EH (cell line): ENCODE results near the gene ERMARD.

Source experiments
- DNase-seq: peaks from one replicate; pipeline ENCODE4 v3.0.0-alpha.2; 2015; ENCODE audit warnings: low read depth

Gene ERMARD

DNA sequence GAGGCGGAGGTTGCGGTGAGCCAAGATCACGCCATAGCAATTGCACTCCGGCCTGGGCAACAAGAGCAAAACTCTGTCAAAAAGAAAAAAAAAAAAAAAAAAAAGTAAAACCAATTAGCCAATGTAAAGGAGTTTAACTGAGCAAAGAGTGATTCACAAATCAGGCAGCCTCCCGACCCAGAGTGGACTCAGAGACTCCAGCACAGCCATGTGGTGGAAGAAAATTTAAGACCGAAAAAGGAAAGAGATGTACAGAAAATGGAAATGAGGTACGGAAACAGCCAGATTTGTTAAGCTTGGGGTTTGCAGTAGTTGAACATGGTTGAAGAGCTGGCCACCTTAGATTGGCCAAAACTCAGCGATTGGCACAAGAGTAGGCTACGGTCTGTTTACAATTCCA, 51.4 kb downstream of the ERMARD start:
- no peak for DNase-seq

- DNase-seq = no peak
These were observed 51.9 kb downstream of the ERMARD start for GRCh38 chr6:169803271-169803811.

DNA sequence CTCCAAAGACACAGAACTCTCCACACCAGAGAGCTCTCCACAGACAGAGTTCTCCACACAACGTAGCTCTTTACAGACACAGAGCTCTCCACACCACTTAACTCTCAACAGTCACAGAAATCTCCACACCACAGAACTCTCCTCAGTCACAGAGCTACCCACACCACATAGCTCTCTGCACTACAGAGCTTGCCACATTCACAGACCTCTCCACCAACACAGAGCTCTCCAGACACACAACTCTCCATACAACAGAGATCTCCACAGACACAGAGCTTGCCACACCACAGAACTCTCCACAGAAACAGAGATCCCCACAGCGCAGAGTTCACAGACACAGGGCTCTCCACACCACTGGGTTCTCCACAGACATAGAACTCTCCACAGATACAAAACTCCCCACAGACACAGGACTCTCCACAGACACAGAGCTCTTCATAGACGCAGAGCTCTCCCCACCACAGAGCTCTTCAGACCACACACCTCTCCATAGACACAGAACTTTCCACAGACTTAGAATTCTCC, 52.5 kb downstream of the ERMARD start:
- DNase-seq = no peak

- DNase-seq = no peak
These were observed 53.0 kb downstream of the ERMARD start for GRCh38 chr6:169804427-169804826.

GRCh38 chr6:169805242-169805838, 53.9 kb downstream of the ERMARD start:
- no peak for DNase-seq

GRCh38 chr6:169806701-169807100, 55.3 kb downstream of the ERMARD start:
- no peak for DNase-seq

GRCh38 chr6:169807229-169807628, 55.8 kb downstream of the ERMARD start:
- DNase-seq = no peak

DNA sequence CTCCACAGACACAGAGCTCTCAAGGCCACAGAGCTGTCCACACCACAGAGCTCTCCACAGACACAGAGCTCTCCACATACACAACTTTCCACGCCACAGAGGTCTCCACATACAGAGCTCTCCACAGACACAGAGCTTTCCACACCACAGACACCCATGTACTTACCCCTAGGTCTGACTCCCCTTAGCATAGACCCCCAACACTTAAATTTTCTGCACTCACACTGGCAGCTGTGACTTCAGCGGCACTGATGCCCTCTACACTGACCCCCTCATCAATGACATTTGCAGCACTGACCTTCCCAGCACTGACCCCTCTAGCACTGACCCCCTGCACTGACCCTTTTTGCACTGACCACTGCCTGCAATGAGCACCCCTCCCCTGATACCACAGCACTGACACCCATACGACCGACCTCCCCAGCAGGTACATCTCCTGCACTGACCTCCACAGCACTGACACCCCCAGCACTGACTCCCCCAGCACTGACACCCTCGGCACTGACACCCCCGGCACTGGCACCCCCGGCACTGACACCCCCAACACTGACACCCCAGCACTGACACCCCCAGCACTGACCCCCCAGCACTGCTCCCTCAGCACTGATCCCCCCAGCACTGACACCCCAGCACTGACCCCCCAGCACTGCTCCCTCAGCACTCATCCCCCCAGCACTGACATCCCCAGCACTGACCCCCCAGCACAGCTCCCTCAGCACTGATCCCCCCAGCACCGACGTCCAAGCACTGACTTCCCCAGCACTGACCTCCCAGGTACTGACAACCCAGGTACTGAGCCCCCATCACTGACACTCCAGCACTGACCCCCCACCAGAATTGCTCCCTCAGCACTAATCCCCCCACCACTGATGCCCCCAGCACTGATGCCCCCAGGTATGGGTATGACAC, 56.5 kb downstream of the ERMARD start:
- no peak for DNase-seq

- DNase-seq = no peak
These were observed 57.2 kb downstream of the ERMARD start for GRCh38 chr6:169808608-169808967.

DNA sequence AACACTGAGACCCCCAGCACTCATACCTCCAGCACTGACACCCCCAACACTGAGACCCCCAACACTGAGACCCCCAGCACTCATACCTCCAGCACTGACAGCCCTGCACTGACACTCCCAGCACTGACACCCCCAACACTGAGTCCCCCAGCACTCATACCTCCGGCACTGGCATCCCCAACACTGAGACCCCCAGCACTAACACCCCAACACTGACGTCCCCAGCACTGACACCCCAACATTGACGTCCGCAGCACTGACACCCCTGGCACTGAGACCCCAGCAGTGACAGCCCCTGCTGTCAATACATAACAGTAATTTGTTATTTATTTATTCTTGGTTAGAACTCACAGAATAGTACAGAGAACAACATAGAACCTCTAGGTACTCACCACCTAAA, 58.0 kb downstream of the ERMARD start:
- no peak for DNase-seq

GRCh38 chr6:169810066-169810989, 58.9 kb downstream of the ERMARD start:
- no peak for DNase-seq

- DNase-seq = no peak
These were observed 59.6 kb downstream of the ERMARD start for GRCh38 chr6:169811072-169811471.

DNA sequence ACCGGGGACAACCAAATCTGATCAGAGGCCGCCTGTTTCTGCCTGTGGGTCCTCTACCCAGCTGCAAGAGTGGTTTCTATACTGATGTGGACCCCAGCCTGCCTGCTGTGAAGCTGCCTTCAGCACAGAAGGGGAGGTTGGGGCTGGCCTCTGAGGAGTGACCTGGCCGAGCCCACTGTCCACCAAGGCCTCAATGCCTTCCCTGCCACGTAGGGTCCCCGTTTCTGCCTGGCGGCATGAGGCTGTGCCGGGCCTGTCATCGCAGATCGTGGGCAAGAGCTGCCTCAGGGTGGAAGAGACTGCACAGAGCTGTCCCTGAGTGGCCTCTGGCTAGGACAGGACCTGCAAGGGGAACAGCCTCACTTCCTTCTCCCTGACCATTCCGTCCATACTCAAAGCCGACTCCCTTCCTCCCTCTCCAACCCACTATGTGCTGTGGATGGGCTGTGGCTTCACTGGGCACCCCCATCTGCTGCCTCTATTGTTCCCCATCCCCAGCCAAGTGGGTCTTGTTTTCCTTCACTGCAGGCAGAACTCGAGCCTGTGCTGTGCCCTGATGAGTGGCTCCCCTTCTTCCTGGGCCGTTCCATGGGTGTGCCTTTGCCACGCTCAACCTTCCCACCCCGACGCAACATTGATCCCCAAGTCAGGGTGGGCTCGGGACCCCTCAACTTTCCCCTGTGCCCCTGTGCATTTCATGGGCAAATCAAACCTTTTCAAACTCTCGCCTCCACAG, 60.3 kb downstream of the ERMARD start:
- DNase-seq = no peak

DNA sequence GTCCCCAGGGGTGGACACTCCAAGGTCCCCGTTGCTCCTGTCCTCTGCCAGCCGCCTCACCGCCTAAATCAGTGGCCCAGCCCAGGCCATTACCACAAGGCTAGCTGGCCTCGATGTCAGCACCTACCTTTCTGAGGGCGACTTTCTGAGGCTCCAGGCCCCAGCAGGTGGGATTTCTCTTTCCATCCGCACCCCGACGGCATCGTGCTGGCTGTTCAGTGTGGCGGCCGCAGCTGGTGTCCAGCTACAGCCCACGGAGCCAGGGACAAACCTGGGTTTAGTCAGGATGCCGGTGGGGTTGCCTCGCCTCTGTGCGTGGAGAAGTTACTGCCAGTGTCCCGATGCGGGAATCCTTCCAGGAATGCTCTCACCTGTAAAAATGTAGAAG, 60.8 kb downstream of the ERMARD start:
- DNase-seq = no peak

GRCh38 chr6:169813969-169814368, 62.5 kb downstream of the ERMARD start:
- DNase-seq = no peak

GRCh38 chr6:169816054-169816453, 64.6 kb downstream of the ERMARD start:
- no peak for DNase-seq

GRCh38 chr6:169816975-169817374, 65.6 kb downstream of the ERMARD start:
- no peak for DNase-seq

GRCh38 chr6:169820358-169820757, 68.9 kb downstream of the ERMARD start:
- DNase-seq = no peak

GRCh38 chr6:169824021-169824420, 72.6 kb downstream of the ERMARD start:
- no peak for DNase-seq

GRCh38 chr6:169824848-169825557, 73.6 kb downstream of the ERMARD start:
- no peak for DNase-seq
